Prostate gland (tissue), 2 donors: Measurements from ENCODE around the gene VPS13D. TPM values are rescaled to one million over a fixed set of nuclear protein-coding genes. Genes with fewer than 3 reads are reported as not detected.

ENCODE experiments used
- DNase-seq: peaks from one replicate; pipeline ENCODE4 v3.0.0-alpha.2; 2019; ENCODE audit warnings: low spot score
- H3K27ac ChIP-seq, 2 donors: fragments of 200-600 bp; sonication (generic); 2 replicates each; pipeline ENCODE4 v1.5.1; 2017 to 2019
- H3K27me3 ChIP-seq: fragments of 200-600 bp; sonication (generic); replicated peaks from 2 replicates; pipeline ENCODE4 v1.5.1; 2019; ENCODE audit not compliant: insufficient read depth
- H3K36me3 ChIP-seq, 2 donors: fragments of 200-600 bp; sonication (generic); 1 replicate in 1 of 2; 2 replicates in 1 of 2; pipeline versions ENCODE4 v1.5.1 to v1.8.1; 2017 to 2019
- H3K4me1 ChIP-seq: fragments of 200-600 bp; sonication (generic); replicated peaks from 2 replicates; pipeline ENCODE4 v1.5.1; 2019
- H3K4me3 ChIP-seq, 2 donors: fragments of 200-600 bp; sonication (generic); 2 replicates each; pipeline ENCODE4 v1.5.1; 2017 to 2019
- H3K9me3 ChIP-seq: fragments of 200-600 bp; sonication (generic); 2 replicates; pipeline ENCODE4 v1.5.1; 2017
- POLR2A ChIP-seq: fragments of 450-650 bp; IDR thresholded peaks from one replicate; pipeline ENCODE4 v1.6.1; 2016; ENCODE audit warnings: antibody characterized with exemption, mild to moderate bottlenecking
- POLR2AphosphoS5 ChIP-seq: sonication (generic); formaldehyde crosslinking; IDR thresholded peaks from one replicate; pipeline ENCODE4 v1.6.1; 2017; ENCODE audit warnings: antibody characterized with exemption
- WGBS: methylation state at CpG from one replicate; pipeline ENCODE4 v1.1.5; 2018; 5-methylcytosine and 5-hydroxymethylcytosine counted together
- intact Hi-C: fragments of 100-400 bp; cut with DNase I; formaldehyde crosslinking; loops from one replicate; pipeline ENCODE4 v1.14.2; 2022
- total RNA-seq, 2 donors: library from RNA; depleted of rRNA; stranded (reverse); fragments of >200 nt; gene quantifications; one replicate each; pipeline ENCODE4 v1.1.0, GENCODE V29; 2016
- TF ChIP-seq, protein P1 (sequence below), 4 experiments: fragments of 200-600 bp in 2 of 4; fragments of 450-650 bp in 2 of 4; sonication (generic) in 2 of 4; IDR thresholded peaks; 1 replicate in 3 of 4; 2 replicates in 1 of 4; pipeline ENCODE4 v1.5.1; 2016 to 2019; ENCODE audit warnings: antibody characterized with exemption in 4 of 4, mild to moderate bottlenecking in 2 of 4, moderate library complexity in 2 of 4

VPS13D gene
- total RNA-seq, 2 donors from 2014 or later: 60.7 to 80.8 TPM

- Histone ChIP-seq H3K4me1 (peaks cover 34% of the 10 kb centered on the region), H3K9me3 (no peaks in the 10 kb centered on the region)
Observed at GRCh38 chr1:12447307-12447706, 217.5 kb downstream of the VPS13D start.

DNA sequence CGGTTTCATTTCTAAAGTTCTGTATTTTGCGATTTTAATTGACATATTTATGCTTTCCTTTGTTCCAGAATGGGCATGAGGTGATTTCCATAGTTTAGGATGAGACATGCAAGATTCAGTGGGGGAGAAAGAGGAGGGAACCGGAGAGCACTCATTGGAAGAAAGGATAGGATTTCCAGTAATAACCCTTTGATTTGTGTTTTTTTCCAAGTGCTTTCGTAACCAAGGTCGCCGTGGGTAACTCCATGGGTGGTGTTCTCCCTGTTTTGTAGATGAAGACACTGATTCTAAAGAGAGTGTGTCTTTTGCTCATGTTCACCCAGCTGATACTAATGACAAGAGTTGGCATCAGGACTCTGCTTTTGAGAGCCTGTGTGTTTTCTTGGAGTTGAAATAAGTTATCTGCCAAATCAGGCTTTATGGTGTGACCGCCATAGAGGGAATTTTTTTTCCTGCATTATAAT, 218.1 kb downstream of the VPS13D start:
- intact Hi-C loops: loop anchor here (5.0 kb wide), 1 partner anchor 36 kb away; no protein-coding TSS in a partner anchor
- Histone ChIP-seq H3K4me1 (peaks cover 39% of the 10 kb centered on the region), H3K9me3 (no peaks in the 10 kb centered on the region), H3K4me3 (no peak overlapping the region), H3K27me3 (no peaks in the 10 kb centered on the region), H3K27ac (peak overlapping the region; percentile 78 to 81), H3K36me3 (no peaks in the 10 kb centered on the region)
- 11% methylated on average over 7 of the region's 7 CpGs for WGBS
- no peak for DNase-seq
- TF ChIP-seq POLR2AphosphoS5 (peak; percentile 43), POLR2A (no peak)

More at GRCh38 chr1:12447307-12447706, 217.5 kb downstream of the VPS13D start:
- Histone ChIP-seq H3K4me3 (no peak overlapping the region), H3K27ac (peak overlapping the region; percentile 78 to 81), H3K27me3 (no peaks in the 10 kb centered on the region), H3K36me3 (no peaks in the 10 kb centered on the region)
- TF ChIP-seq POLR2A (no peak), POLR2AphosphoS5 (no peak)
- TF ChIP-seq, protein P1, sequence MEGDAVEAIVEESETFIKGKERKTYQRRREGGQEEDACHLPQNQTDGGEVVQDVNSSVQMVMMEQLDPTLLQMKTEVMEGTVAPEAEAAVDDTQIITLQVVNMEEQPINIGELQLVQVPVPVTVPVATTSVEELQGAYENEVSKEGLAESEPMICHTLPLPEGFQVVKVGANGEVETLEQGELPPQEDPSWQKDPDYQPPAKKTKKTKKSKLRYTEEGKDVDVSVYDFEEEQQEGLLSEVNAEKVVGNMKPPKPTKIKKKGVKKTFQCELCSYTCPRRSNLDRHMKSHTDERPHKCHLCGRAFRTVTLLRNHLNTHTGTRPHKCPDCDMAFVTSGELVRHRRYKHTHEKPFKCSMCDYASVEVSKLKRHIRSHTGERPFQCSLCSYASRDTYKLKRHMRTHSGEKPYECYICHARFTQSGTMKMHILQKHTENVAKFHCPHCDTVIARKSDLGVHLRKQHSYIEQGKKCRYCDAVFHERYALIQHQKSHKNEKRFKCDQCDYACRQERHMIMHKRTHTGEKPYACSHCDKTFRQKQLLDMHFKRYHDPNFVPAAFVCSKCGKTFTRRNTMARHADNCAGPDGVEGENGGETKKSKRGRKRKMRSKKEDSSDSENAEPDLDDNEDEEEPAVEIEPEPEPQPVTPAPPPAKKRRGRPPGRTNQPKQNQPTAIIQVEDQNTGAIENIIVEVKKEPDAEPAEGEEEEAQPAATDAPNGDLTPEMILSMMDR (IDR thresholded peaks at IDR 0.05): no peak
- intact Hi-C loops: loop anchor here (5.0 kb wide), 1 partner anchor 35 kb away; no protein-coding TSS in a partner anchor
- 27% methylated on average over 3 of the region's 3 CpGs for WGBS
- no peak for DNase-seq

- Histone ChIP-seq H3K4me3 (no peak overlapping the region), H3K27ac (peak overlapping the region; percentile 78 to 81), H3K9me3 (no peaks in the 10 kb centered on the region), H3K4me1 (peaks cover 47% of the 10 kb centered on the region), H3K27me3 (no peaks in the 10 kb centered on the region), H3K36me3 (no peaks in the 10 kb centered on the region)
- DNase-seq: no peak
- TF ChIP-seq, protein P1 (IDR thresholded peaks at IDR 0.05): no peak
- TF ChIP-seq POLR2A (no peak), POLR2AphosphoS5 (peak; percentile 5)
- WGBS: 23% methylated on average over 3 of the region's 3 CpGs
- intact Hi-C loops: loop anchor here (5.0 kb wide), 1 partner anchor 36 kb away; no protein-coding TSS in a partner anchor
Observed at GRCh38 chr1:12448746-12449177, 218.9 kb downstream of the VPS13D start.

- whole genome bisulfite sequencing: 30% methylated on average over 10 of the region's 10 CpGs
- TF ChIP-seq POLR2AphosphoS5 (no peak), POLR2A (no peak)
- TF ChIP-seq, protein P1 (IDR thresholded peaks at IDR 0.05): no peak
- intact Hi-C loops: loop anchor here (2.0 to 5.0 kb wide), 2 partner anchors 147 to 169 kb away; partner anchors contain the start of gene DHRS3
- DNase-seq: no peak
- H3K4me3 ChIP-seq: no peak overlapping the region
- peak overlapping the region; percentile 78 to 81 for H3K27ac ChIP-seq
- no peaks in the 10 kb centered on the region for H3K36me3 ChIP-seq
- peaks cover 53% of the 10 kb centered on the region for H3K4me1 ChIP-seq
- no peaks in the 10 kb centered on the region for H3K27me3 ChIP-seq
- no peaks in the 10 kb centered on the region for H3K9me3 ChIP-seq
Observed at GRCh38 chr1:12450090-12450755, 220.4 kb downstream of the VPS13D start.

DNA sequence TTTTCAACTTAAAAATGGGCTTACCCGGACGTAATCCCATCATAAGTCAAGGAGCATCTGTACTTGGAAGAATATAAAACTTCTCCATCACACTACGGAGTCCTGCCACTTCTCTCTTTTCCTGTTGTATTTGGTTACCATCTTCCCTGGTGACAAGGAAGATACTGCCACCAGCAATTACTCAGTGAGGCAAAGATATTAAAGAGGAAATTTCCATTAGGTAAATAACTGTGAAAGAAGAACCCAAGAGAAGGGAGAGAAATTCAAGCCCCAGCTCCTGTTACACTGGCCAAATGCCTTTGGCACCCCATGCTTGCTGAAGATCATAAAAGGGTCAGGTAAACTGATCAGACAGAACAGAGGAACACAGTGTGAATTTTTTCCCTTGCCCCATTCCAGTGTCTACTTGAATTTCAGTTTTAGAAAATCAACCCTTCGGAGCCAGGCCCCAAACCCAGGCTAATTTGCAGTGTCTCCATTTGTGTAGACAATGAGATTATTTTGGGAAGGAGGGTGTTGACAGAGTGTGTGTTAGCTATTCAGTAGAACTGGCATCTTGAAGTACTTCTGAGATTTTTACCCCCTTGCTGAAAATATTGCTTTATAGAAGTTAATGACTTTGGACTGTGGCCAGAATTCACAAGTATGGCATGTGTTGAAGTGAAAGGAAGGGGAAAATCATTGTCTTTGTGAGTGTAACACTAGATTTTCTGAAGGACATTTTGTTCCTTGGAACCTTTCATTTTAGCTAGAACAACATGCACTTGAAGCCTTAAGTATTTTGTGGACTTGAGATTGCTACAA, 221.1 kb downstream of the VPS13D start:
- peak overlapping the region; percentile 78 to 81 for H3K27ac ChIP-seq
- peak; percentile 74 for DNase-seq
- H3K4me3 ChIP-seq: no peak overlapping the region
- H3K9me3 ChIP-seq: no peaks in the 10 kb centered on the region
- no peaks in the 10 kb centered on the region for H3K27me3 ChIP-seq
- no peaks in the 10 kb centered on the region for H3K36me3 ChIP-seq
- intact Hi-C loops: loop anchor here (2.0 to 5.0 kb wide), 2 partner anchors 146 to 168 kb away; partner anchors contain the start of gene DHRS3
- peaks cover 53% of the 10 kb centered on the region for H3K4me1 ChIP-seq
- 12% methylated on average over 4 of the region's 4 CpGs for WGBS
- TF ChIP-seq POLR2AphosphoS5: peak; percentile 59
- TF ChIP-seq, protein P1 (IDR thresholded peaks at IDR 0.05): no peak
